Trophoblast cell (in vitro differentiated cells and primary cell): ENCODE data around the gene SIK3.

Experiments
- DNase-seq, 2 donors: peaks; one replicate each; pipeline ENCODE4 v3.0.0-alpha.2; 2016
- H2AFZ ChIP-seq: 2 replicates; pipeline ENCODE4 v1.6.1; 2013; ENCODE audit warnings: low read length, moderate library complexity, mild to moderate bottlenecking; ENCODE audit not compliant: insufficient read depth, poor library complexity
- H2AK5ac ChIP-seq: 2 replicates; pipeline ENCODE4 v1.6.1; 2013; ENCODE audit warnings: mild to moderate bottlenecking, low read length
- H2BK120ac ChIP-seq: 2 replicates; pipeline ENCODE4 v1.6.1; 2013; ENCODE audit warnings: low read length, mild to moderate bottlenecking, moderate library complexity; ENCODE audit not compliant: insufficient read depth, poor library complexity
- H2BK12ac ChIP-seq: 2 replicates; pipeline ENCODE4 v1.6.1; 2013; ENCODE audit warnings: mild to moderate bottlenecking, low read length, moderate library complexity
- H2BK5ac ChIP-seq: 2 replicates; pipeline ENCODE4 v1.6.1; 2013; ENCODE audit warnings: low read length, low read depth, moderate library complexity, mild to moderate bottlenecking; ENCODE audit not compliant: poor library complexity
- H3K14ac ChIP-seq: 2 replicates; pipeline ENCODE4 v1.6.1; 2013; ENCODE audit warnings: mild to moderate bottlenecking, low read length
- H3K18ac ChIP-seq: 2 replicates; pipeline ENCODE4 v1.6.1; 2013; ENCODE audit warnings: mild to moderate bottlenecking, low read length
- H3K23ac ChIP-seq: 2 replicates; pipeline ENCODE4 v1.6.1; 2013; ENCODE audit warnings: low read length
- H3K27ac ChIP-seq: 2 replicates; pipeline ENCODE4 v1.5.1; 2013; ENCODE audit warnings: low read depth, mild to moderate bottlenecking, inconsistent platforms, low read length, moderate library complexity
- H3K27me3 ChIP-seq: 2 replicates; pipeline ENCODE4 v1.6.1; 2013; ENCODE audit warnings: inconsistent platforms, mild to moderate bottlenecking, low read length, moderate library complexity; ENCODE audit not compliant: insufficient read depth
- H3K36me3 ChIP-seq, 2 experiments: 1 replicate in 1 of 2; 2 replicates in 1 of 2; pipeline ENCODE4 v1.6.1; 2013; ENCODE audit warnings: low read length in 2 of 2, mild to moderate bottlenecking in 2 of 2, moderate library complexity in 1 of 2; ENCODE audit not compliant: insufficient read depth in 2 of 2, control insufficient read depth in 1 of 2
- H3K4ac ChIP-seq: 2 replicates; pipeline ENCODE4 v1.6.1; 2013; ENCODE audit warnings: low read depth, mild to moderate bottlenecking, low read length, moderate library complexity
- H3K4me1 ChIP-seq, 2 experiments: 1 replicate in 1 of 2; 2 replicates in 1 of 2; pipeline ENCODE4 v1.6.1; 2013; ENCODE audit warnings: low read length in 2 of 2, mild to moderate bottlenecking in 2 of 2, moderate library complexity in 1 of 2; ENCODE audit not compliant: insufficient read depth in 2 of 2, control insufficient read depth in 1 of 2
- H3K4me2 ChIP-seq: 2 replicates; pipeline ENCODE4 v1.6.1; 2013; ENCODE audit warnings: inconsistent platforms, mild to moderate bottlenecking, low read length, moderate library complexity
- H3K4me3 ChIP-seq: 2 replicates; pipeline ENCODE4 v1.5.1; 2013; ENCODE audit warnings: mild to moderate bottlenecking, low read depth, low read length, inconsistent platforms
- H3K79me1 ChIP-seq: one replicate; pipeline ENCODE4 v1.6.1; 2013; ENCODE audit warnings: low read length
- H3K79me2 ChIP-seq: 2 replicates; pipeline ENCODE4 v1.6.1; 2013; ENCODE audit warnings: low read length, mild to moderate bottlenecking; ENCODE audit not compliant: control insufficient read depth, insufficient read depth, poor library complexity
- H3K9ac ChIP-seq: 2 replicates; pipeline ENCODE4 v1.6.1; 2013; ENCODE audit warnings: mild to moderate bottlenecking, low read length
- H3K9me3 ChIP-seq: 2 replicates; pipeline ENCODE4 v1.6.1; 2013; ENCODE audit warnings: low read depth, mild to moderate bottlenecking, control low read depth, inconsistent platforms, low read length; ENCODE audit not compliant: insufficient read depth
- H4K12ac ChIP-seq: 2 replicates; pipeline ENCODE4 v1.6.1; 2013; ENCODE audit warnings: low read depth, mild to moderate bottlenecking, low read length, moderate library complexity
- H4K8ac ChIP-seq: 2 replicates; pipeline ENCODE4 v1.6.1; 2013; ENCODE audit warnings: low read depth, mild to moderate bottlenecking, low read length, moderate library complexity
- H4K91ac ChIP-seq: one replicate; pipeline ENCODE4 v1.6.1; 2013; ENCODE audit warnings: low read depth, mild to moderate bottlenecking, low read length, moderate library complexity
- WGBS: extraction: QIAGEN DNeasy Blood & Tissue Kit; methylation state at CpG from one replicate; pipeline ENCODE4 v1.1.7; 2013; ENCODE audit warnings: missing lambda C conversion rate; ENCODE audit not compliant: insufficient read length, insufficient coverage; ENCODE audit errors: extremely low coverage; 5-methylcytosine and 5-hydroxymethylcytosine counted together

SIK3 gene

DNA sequence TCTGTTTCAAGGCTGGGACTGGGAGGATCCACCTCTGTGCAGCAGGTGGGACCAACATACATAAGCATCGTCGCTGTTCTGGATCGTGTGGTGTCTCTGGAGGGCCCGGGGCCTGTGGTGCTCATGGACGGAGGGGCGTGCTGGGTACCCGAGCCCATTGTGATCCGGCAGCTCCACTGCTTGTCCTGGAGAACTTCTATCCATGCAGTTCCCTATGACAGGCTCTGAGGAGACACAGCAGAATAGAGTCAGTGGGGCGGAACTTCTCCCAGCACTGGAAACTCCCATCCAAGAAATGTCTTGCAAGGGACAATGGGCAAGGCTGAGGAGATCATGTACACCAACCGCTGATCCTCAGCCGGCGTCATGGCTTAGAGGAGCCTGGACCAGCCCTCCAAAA lies 249.2 kb downstream of the SIK3 start:
- no CpG with 5 or more reads among the region's 12 CpGs for WGBS
- H3K23ac ChIP-seq = no peak overlapping the region
- H3K9ac ChIP-seq = no peak overlapping the region

DNA sequence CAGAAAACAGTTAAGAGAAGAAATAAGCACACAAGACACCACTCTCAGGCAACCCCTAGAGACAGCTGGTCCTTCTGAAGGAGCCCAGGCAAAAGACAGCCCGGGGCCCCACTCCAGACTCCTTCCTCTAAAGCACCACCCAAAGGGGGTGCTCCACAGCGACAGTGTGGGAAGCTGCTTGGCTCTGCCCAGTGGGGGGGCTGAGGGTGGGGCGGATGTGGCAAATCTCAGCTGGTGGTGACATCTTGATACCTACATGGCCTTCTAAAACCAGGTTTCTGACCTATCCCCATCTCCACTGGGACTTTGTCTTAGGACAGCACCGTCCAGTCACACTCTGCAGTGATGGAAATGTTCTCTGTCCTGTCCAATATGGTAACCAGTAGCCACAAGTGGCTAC lies 250.6 kb downstream of the SIK3 start:
- H2BK12ac ChIP-seq = no peak overlapping the region
- H4K8ac ChIP-seq = no peak overlapping the region
- no peak overlapping the region for H2AFZ ChIP-seq
- no peak overlapping the region for H4K91ac ChIP-seq
- H2BK5ac ChIP-seq = no peak overlapping the region
- H3K4me1 ChIP-seq = no peaks in the 10 kb centered on the region
- no peaks in the 10 kb centered on the region for H3K27me3 ChIP-seq
- H3K79me2 ChIP-seq = no peaks in the 10 kb centered on the region
- H3K79me1 ChIP-seq = no peaks in the 10 kb centered on the region
- WGBS = no CpG with 5 or more reads among the region's 4 CpGs
- no peak overlapping the region for H2AK5ac ChIP-seq
- DNase-seq = no peak
- H3K14ac ChIP-seq = no peak overlapping the region
- H3K36me3 ChIP-seq = peaks cover 30 to 36% of the 10 kb centered on the region in 2 experiments
- H3K23ac ChIP-seq = no peak overlapping the region
- no peak overlapping the region for H3K27ac ChIP-seq
- H3K4ac ChIP-seq = no peak overlapping the region
- H2BK120ac ChIP-seq = no peak overlapping the region
- H3K9me3 ChIP-seq = no peaks in the 10 kb centered on the region
- no peak overlapping the region for H4K12ac ChIP-seq
- no peak overlapping the region for H3K9ac ChIP-seq
- H3K4me2 ChIP-seq = no peak overlapping the region
- no peak overlapping the region for H3K4me3 ChIP-seq
- H3K18ac ChIP-seq = no peak overlapping the region

More for the DNA sequence above, 249.2 kb downstream of the SIK3 start:
- Histone ChIP-seq H3K4me3 (no peak overlapping the region), H4K91ac (no peak overlapping the region), H3K4me1 (no peaks in the 10 kb centered on the region), H2BK5ac (no peak overlapping the region), H3K4ac (no peak overlapping the region), H2AK5ac (no peak overlapping the region), H2BK12ac (no peak overlapping the region), H3K18ac (no peak overlapping the region), H3K79me1 (no peaks in the 10 kb centered on the region), H3K9me3 (no peaks in the 10 kb centered on the region), H3K14ac (no peak overlapping the region), H4K12ac (no peak overlapping the region), H3K36me3 (peaks cover 23 to 32% of the 10 kb centered on the region in 2 experiments), H3K79me2 (no peaks in the 10 kb centered on the region), H4K8ac (no peak overlapping the region), H2BK120ac (no peak overlapping the region), H3K4me2 (no peak overlapping the region), H2AFZ (no peak overlapping the region), H3K27ac (no peak overlapping the region), H3K27me3 (no peaks in the 10 kb centered on the region)
- no peak for DNase-seq

DNA sequence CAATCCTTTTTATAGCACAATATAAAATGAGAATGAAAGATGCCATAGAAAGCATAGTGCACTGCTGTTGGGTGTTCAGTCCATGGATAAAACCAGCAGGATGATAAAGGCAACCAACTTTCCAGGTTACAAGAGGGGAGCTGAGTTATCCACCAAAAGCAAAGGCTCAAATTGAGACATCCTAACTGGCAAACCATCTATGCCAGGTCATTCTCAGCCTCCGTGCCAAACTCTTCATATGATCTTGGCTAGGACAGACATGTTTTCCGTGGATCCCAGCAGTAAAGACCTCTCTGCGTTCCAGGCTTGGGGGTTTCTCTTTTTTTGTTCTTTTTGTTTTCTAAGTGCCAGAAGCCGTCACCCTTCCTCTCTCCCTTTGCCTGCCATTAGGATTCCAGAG lies 253.5 kb downstream of the SIK3 start:
- H2BK120ac ChIP-seq = no peak overlapping the region
- H4K8ac ChIP-seq = no peak overlapping the region
- peaks cover 28 to 34% of the 10 kb centered on the region in 2 experiments for H3K36me3 ChIP-seq
- WGBS = no CpG with 5 or more reads among the region's 4 CpGs
- H3K4ac ChIP-seq = no peak overlapping the region
- no peak overlapping the region for H3K4me3 ChIP-seq
- H3K79me1 ChIP-seq = no peaks in the 10 kb centered on the region
- no peak overlapping the region for H3K18ac ChIP-seq
- no peak for DNase-seq
- no peak overlapping the region for H2BK5ac ChIP-seq
- no peak overlapping the region for H3K9ac ChIP-seq
- no peak overlapping the region for H3K27ac ChIP-seq
- no peak overlapping the region for H3K14ac ChIP-seq
- H2AK5ac ChIP-seq = no peak overlapping the region
- H2AFZ ChIP-seq = no peak overlapping the region
- H2BK12ac ChIP-seq = no peak overlapping the region
- no peak overlapping the region for H4K12ac ChIP-seq
- H3K27me3 ChIP-seq = no peaks in the 10 kb centered on the region
- H3K4me1 ChIP-seq = no peaks in the 10 kb centered on the region
- no peak overlapping the region for H4K91ac ChIP-seq
- no peak overlapping the region for H3K4me2 ChIP-seq
- H3K23ac ChIP-seq = no peak overlapping the region
- H3K9me3 ChIP-seq = no peaks in the 10 kb centered on the region
- no peaks in the 10 kb centered on the region for H3K79me2 ChIP-seq

DNA sequence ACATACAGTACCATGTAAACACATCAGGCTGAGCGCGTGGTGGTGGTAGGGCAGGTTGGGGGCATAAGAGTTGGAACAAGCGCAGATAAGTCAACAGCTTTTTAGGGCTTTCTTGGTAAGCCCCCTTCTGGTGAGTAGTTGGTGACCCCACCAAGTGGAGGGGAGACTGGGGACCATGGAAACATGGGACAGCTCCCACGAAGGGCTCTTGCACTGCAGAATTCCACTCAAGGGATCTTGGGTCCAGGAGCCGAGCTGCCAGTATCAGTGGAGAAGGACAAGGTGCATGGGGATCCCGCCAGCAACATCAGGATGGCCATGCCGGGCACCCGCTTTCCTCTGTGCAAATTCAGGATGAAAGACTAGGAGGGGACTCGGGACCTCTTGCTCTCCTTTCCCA lies 254.6 kb downstream of the SIK3 start:
- Histone ChIP-seq H2BK5ac (no peak overlapping the region), H3K4me1 (no peaks in the 10 kb centered on the region), H3K27me3 (no peaks in the 10 kb centered on the region), H3K14ac (no peak overlapping the region), H2BK120ac (no peak overlapping the region), H4K12ac (no peak overlapping the region), H3K79me2 (no peaks in the 10 kb centered on the region), H2AK5ac (no peak overlapping the region), H2AFZ (no peak overlapping the region), H2BK12ac (no peak overlapping the region), H3K27ac (no peak overlapping the region), H3K9me3 (no peaks in the 10 kb centered on the region), H3K4ac (no peak overlapping the region), H3K4me2 (no peak overlapping the region), H3K36me3 (peaks cover 24 to 30% of the 10 kb centered on the region in 2 experiments), H4K91ac (no peak overlapping the region), H3K4me3 (no peak overlapping the region), H3K18ac (no peak overlapping the region), H3K79me1 (no peaks in the 10 kb centered on the region), H3K9ac (no peak overlapping the region), H4K8ac (no peak overlapping the region), H3K23ac (no peak overlapping the region)
- WGBS = no CpG with 5 or more reads among the region's 9 CpGs
- no peak for DNase-seq
